Measurements from ENCODE around the gene CYSLTR2. TPM values are rescaled to one million over a fixed set of nuclear protein-coding genes. Genes with fewer than 3 reads are reported as not detected.

The CYSLTR2 gene
- total and polyA plus RNA-seq, 2 of the 8 experiments (the other 6 are each of a cell fraction or from before 2014, with no cell fraction given): not detected

DNA sequence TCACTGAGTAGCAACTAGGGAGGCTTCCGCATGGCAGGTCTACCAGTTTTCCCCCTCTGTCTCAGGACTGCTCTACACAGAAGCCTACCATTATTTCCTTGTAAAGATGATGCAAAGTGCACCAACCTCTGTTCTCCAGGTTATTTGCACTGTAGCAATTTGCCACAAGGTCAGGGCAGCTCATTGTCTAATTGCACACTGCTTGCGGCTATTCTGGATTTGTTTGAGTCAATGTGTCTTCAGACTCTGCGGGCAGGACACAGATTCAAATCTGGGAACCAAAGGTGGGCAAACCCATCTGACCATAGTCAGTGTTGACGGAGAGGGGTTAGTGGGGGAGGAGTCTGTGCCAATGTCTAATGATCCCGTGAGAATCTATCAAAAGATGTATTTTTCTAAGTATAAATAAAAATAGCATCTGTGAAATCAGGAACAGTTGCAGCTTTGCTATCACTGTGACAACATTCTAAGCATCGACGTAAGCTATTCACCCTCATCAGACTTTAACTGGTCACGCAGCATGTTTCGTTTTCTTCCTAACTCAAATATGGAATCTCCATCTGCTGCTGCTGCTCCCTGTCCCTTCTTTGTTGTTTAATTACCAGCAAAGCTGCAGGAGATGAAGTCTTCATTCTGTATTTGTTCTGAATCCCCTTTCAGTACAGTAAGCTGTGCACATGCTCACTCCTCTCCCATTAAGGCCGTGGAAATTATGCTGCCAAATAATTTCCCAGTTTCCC, 26.4 kb downstream of the CYSLTR2 start:
- Histone ChIP-seq H2BK20ac (ENCODE audit: low read length) (no peak overlapping the region), H3K23me2 (ENCODE audit: low read depth, low read length) (no peaks in the 10 kb centered on the region), H3K36me3 (ENCODE audit: control insufficient read depth in 2 of 4, insufficient read depth in 4 of 4, low read length in 3 of 4) (no peaks in the 10 kb centered on the region), H3K18ac (ENCODE audit: extremely low read depth, low read length) (no peak overlapping the region), H2BK12ac (ENCODE audit: low read depth, low read length) (no peak overlapping the region), H3K4me1 (replicated peaks in 1 of 4; ENCODE audit: control insufficient read depth in 3 of 4, insufficient read depth in 4 of 4, low read length in 3 of 4) (no peaks in the 10 kb centered on the region), H3K79me1 (ENCODE audit: low read depth, low read length) (no peaks in the 10 kb centered on the region), H2BK15ac (ENCODE audit: low read length) (no peak overlapping the region), H3K27me3 (replicated peaks in 1 of 4; ENCODE audit: control insufficient read depth in 3 of 4, extremely low read depth in 1 of 4, insufficient read depth in 3 of 4, low read length in 3 of 4) (no peaks in the 10 kb centered on the region), H4K5ac (ENCODE audit: insufficient read length, low read depth, low read length) (no peak overlapping the region), H3K9ac (replicated peaks in 1 of 4; ENCODE audit: extremely low read depth in 1 of 4, low read depth in 3 of 4, low read length in 3 of 4) (no peak overlapping the region), H3K4ac (replicated peaks; ENCODE audit: insufficient read length, low read depth, low read length) (no peak overlapping the region), H2BK5ac (ENCODE audit: low read depth, low read length) (no peak overlapping the region), H2AFZ (ENCODE audit: low read length) (no peak overlapping the region), H3K27ac (ENCODE audit: low read depth, low read length) (no peak overlapping the region), H3K9me3 (ENCODE audit: insufficient read depth in 2 of 2, low read depth in 1 of 2, low read length in 1 of 2) (peaks cover 5 to 6% of the 10 kb centered on the region in 2 experiments; a peak in 1 of 4 replicates), H3K23ac (ENCODE audit: insufficient read length) (no peak overlapping the region), H4K20me1 (replicated peaks in 1 of 2; ENCODE audit: control insufficient read depth in 1 of 2, insufficient read depth in 2 of 2, low read length in 2 of 2) (no peaks in the 10 kb centered on the region), H3K56ac (replicated peaks; ENCODE audit: insufficient read length, low read depth, low read length) (no peak overlapping the region), H3K4me2 (ENCODE audit: insufficient read depth in 1 of 2, low read depth in 2 of 2, low read length in 2 of 2) (no peak overlapping the region), H3K79me2 (ENCODE audit: control insufficient read depth in 1 of 2, insufficient read depth in 2 of 2, low read length in 2 of 2) (no peaks in the 10 kb centered on the region), H3K14ac (ENCODE audit: insufficient read length) (no peak overlapping the region), H2AK5ac (ENCODE audit: low read depth, low read length) (no peak overlapping the region), H4K91ac (replicated peaks; ENCODE audit: insufficient read length, low read length) (no peak overlapping the region), H4K8ac (ENCODE audit: extremely low read depth, insufficient read depth, low read length) (no peak overlapping the region), H2BK120ac (replicated peaks; ENCODE audit: low read depth, low read length) (no peak overlapping the region), H3K4me3 (ENCODE audit: extremely low read depth in 1 of 4, insufficient read depth in 2 of 4, low read depth in 3 of 4, low read length in 4 of 4) (no peak overlapping the region)
- FAIRE-seq (no peak), DNase-seq (ENCODE audit: low read depth in 1 of 2, low spot score in 2 of 2) (no peak)
- CTCF ChIA-PET (ENCODE audit: partially characterized antibody): interaction anchor here (1.0 kb wide), 1 partner anchor 52 kb away, joined by 3 read pairs; no protein-coding TSS in a partner anchor
- WGBS, 2 experiments (ENCODE audit: extremely low coverage in 1 of 2, insufficient coverage in 1 of 2, insufficient read length in 1 of 2, insufficient replicate concordance in 2 of 2, low coverage in 1 of 2, low lambda C conversion rate in 2 of 2, missing lambda C conversion rate in 1 of 2): 93% methylated on average over 10 of the region's 10 CpGs; no CpG with 5 or more reads in 1 of the 2 experiments
- no peak for TF ChIP-seq RNF2 (IDR thresholded peaks at IDR 0.05; ENCODE audit: borderline replicate concordance, low read depth, low read length, missing control alignments, poor library complexity, severe bottlenecking)
- TF ChIP-seq, protein P1, sequence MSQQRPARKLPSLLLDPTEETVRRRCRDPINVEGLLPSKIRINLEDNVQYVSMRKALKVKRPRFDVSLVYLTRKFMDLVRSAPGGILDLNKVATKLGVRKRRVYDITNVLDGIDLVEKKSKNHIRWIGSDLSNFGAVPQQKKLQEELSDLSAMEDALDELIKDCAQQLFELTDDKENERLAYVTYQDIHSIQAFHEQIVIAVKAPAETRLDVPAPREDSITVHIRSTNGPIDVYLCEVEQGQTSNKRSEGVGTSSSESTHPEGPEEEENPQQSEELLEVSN (IDR thresholded peaks at IDR 0.05): no peak
- no peak for TF ChIP-seq KDM4A (IDR thresholded peaks at IDR 0.05; ENCODE audit: low read depth, low read length, severe bottlenecking)
- no peak for TF ChIP-seq FOSL1 (IDR thresholded peaks at IDR 0.05; ENCODE audit: insufficient read depth, low read depth, low read length)
- no peak for TF ChIP-seq SIRT6 (IDR thresholded peaks at IDR 0.05; ENCODE audit: low read length)
- TF ChIP-seq RFX5 (IDR thresholded peaks at IDR 0.05; ENCODE audit: borderline replicate concordance, low read depth, low read length): no peak
- TF ChIP-seq NANOG (IDR thresholded peaks at IDR 0.05; ENCODE audit: insufficient read depth, low read depth, low read length, poor library complexity, severe bottlenecking): no peak
- no peak for TF ChIP-seq TAF1 (IDR thresholded peaks at IDR 0.05; ENCODE audit: low read depth, low read length)
- POLR2A ChIA-PET (ENCODE audit: partially characterized antibody): interaction anchor here (0.6 kb wide), 1 partner anchor 1019 kb away, joined by 3 read pairs; no protein-coding TSS in a partner anchor
